Duodenal mucosa (tissue), 2 donors: ENCODE measurements around the gene WDR64.

Experiments
- H3K27ac ChIP-seq: one replicate; pipeline ENCODE4 v1.7.0; 2013; ENCODE audit warnings: low read depth, low read length
- H3K27me3 ChIP-seq, 2 donors: one replicate each; pipeline ENCODE4 v1.7.0; 2013; ENCODE audit warnings: low read length in 2 of 2, control low read depth in 1 of 2; ENCODE audit not compliant: insufficient read depth in 2 of 2, control insufficient read depth in 1 of 2
- H3K36me3 ChIP-seq, 2 donors: one replicate each; pipeline ENCODE4 v1.7.0; 2013; ENCODE audit warnings: low read length in 2 of 2, control low read depth in 1 of 2; ENCODE audit not compliant: insufficient read depth in 2 of 2, control insufficient read depth in 1 of 2
- H3K4me1 ChIP-seq, 2 donors: one replicate each; pipeline ENCODE4 v1.7.0; 2013; ENCODE audit warnings: low read length in 2 of 2, control low read depth in 1 of 2; ENCODE audit not compliant: insufficient read depth in 2 of 2, control insufficient read depth in 1 of 2
- H3K4me3 ChIP-seq, 2 donors: one replicate each; pipeline ENCODE4 v1.7.0; 2013; ENCODE audit warnings: low read length in 2 of 2, low read depth in 1 of 2
- H3K9ac ChIP-seq, 2 donors: one replicate each; pipeline ENCODE4 v1.7.0; 2013; ENCODE audit warnings: low read length in 2 of 2, low read depth in 1 of 2
- H3K9me3 ChIP-seq, 2 donors: one replicate each; pipeline ENCODE4 v1.7.0; 2013; ENCODE audit warnings: low read length in 2 of 2, control low read depth in 1 of 2; ENCODE audit not compliant: control insufficient read depth in 1 of 2

The WDR64 gene

GRCh38 chr1:241612533-241613477 is 39.3 kb upstream of the WDR64 start:
- H3K4me1 ChIP-seq = peaks cover 5 to 22% of the 10 kb centered on the region in 2 donors
- H3K27me3 ChIP-seq = no peaks in the 10 kb centered on the region
- no peak overlapping the region for H3K27ac ChIP-seq
- no peaks in the 10 kb centered on the region for H3K9me3 ChIP-seq
- no peak overlapping the region for H3K4me3 ChIP-seq
- no peak overlapping the region for H3K9ac ChIP-seq
- no peaks in the 10 kb centered on the region for H3K36me3 ChIP-seq

- no peak overlapping the region for H3K9ac ChIP-seq
- peaks cover 5 to 22% of the 10 kb centered on the region in 2 donors for H3K4me1 ChIP-seq
- H3K36me3 ChIP-seq = no peaks in the 10 kb centered on the region
- H3K9me3 ChIP-seq = no peaks in the 10 kb centered on the region
- no peaks in the 10 kb centered on the region for H3K27me3 ChIP-seq
- no peak overlapping the region for H3K27ac ChIP-seq
- H3K4me3 ChIP-seq = no peak overlapping the region
Observed at GRCh38 chr1:241614144-241614543, 37.9 kb upstream of the WDR64 start.

- Histone ChIP-seq H3K36me3 (no peaks in the 10 kb centered on the region), H3K9ac (no peak overlapping the region), H3K4me3 (no peak overlapping the region), H3K4me1 (peaks cover 5 to 22% of the 10 kb centered on the region in 2 donors), H3K9me3 (no peaks in the 10 kb centered on the region), H3K27me3 (no peaks in the 10 kb centered on the region), H3K27ac (no peak overlapping the region)
Observed at GRCh38 chr1:241614572-241614971, 37.5 kb upstream of the WDR64 start.

- Histone ChIP-seq H3K27me3 (no peaks in the 10 kb centered on the region), H3K9me3 (no peaks in the 10 kb centered on the region), H3K4me1 (peaks cover 5 to 18% of the 10 kb centered on the region in 2 donors), H3K36me3 (no peaks in the 10 kb centered on the region), H3K4me3 (peak overlapping the region; percentile 1 to 6), H3K27ac (no peak overlapping the region), H3K9ac (no peak overlapping the region)
Observed at GRCh38 chr1:241615043-241615974, 36.8 kb upstream of the WDR64 start.

GRCh38 chr1:241617426-241617825 is 34.7 kb upstream of the WDR64 start:
- no peak overlapping the region for H3K4me3 ChIP-seq
- no peaks in the 10 kb centered on the region for H3K27me3 ChIP-seq
- peaks cover 5 to 12% of the 10 kb centered on the region in 2 donors for H3K4me1 ChIP-seq
- no peak overlapping the region for H3K27ac ChIP-seq
- H3K36me3 ChIP-seq = no peaks in the 10 kb centered on the region
- H3K9ac ChIP-seq = no peak overlapping the region
- no peaks in the 10 kb centered on the region for H3K9me3 ChIP-seq

GRCh38 chr1:241622669-241623068 is 29.4 kb upstream of the WDR64 start:
- no peaks in the 10 kb centered on the region for H3K9me3 ChIP-seq
- H3K36me3 ChIP-seq = no peaks in the 10 kb centered on the region
- no peak overlapping the region for H3K9ac ChIP-seq
- no peak overlapping the region for H3K4me3 ChIP-seq
- peaks cover 0 to 12% of the 10 kb centered on the region in 2 donors for H3K4me1 ChIP-seq
- no peaks in the 10 kb centered on the region for H3K27me3 ChIP-seq
- H3K27ac ChIP-seq = no peak overlapping the region

- Histone ChIP-seq H3K27me3 (no peaks in the 10 kb centered on the region), H3K27ac (no peak overlapping the region), H3K9me3 (no peaks in the 10 kb centered on the region), H3K4me3 (no peak overlapping the region), H3K36me3 (no peaks in the 10 kb centered on the region), H3K4me1 (peaks cover 0 to 19% of the 10 kb centered on the region in 2 donors), H3K9ac (no peak overlapping the region)
Observed at GRCh38 chr1:241624935-241625334, 27.1 kb upstream of the WDR64 start.

GRCh38 chr1:241627453-241628259 is 24.4 kb upstream of the WDR64 start:
- H3K4me1 ChIP-seq = peaks cover 0 to 19% of the 10 kb centered on the region in 2 donors
- peak overlapping the region in 1 of 2 donors; percentile 26 for H3K9ac ChIP-seq
- no peak overlapping the region for H3K27ac ChIP-seq
- no peak overlapping the region for H3K4me3 ChIP-seq
- H3K9me3 ChIP-seq = no peaks in the 10 kb centered on the region
- H3K27me3 ChIP-seq = no peaks in the 10 kb centered on the region
- no peaks in the 10 kb centered on the region for H3K36me3 ChIP-seq

GRCh38 chr1:241630005-241630404 is 22.1 kb upstream of the WDR64 start:
- Histone ChIP-seq H3K27ac (no peak overlapping the region), H3K36me3 (no peaks in the 10 kb centered on the region), H3K4me1 (peaks cover 0 to 11% of the 10 kb centered on the region in 2 donors), H3K9me3 (no peaks in the 10 kb centered on the region), H3K9ac (no peak overlapping the region), H3K27me3 (no peaks in the 10 kb centered on the region), H3K4me3 (no peak overlapping the region)
